Measurements from ENCODE around the gene DAP.
A peak's percentile ranks its signal among the peaks of the same experiment; 100 is the strongest.

DAP gene

GRCh38 chr5:10761185-10761932 is at the start of gene DAP:
Gene DAP, minus strand, starts transcription at chr5:10761234. Its CDS starts 166 bp downstream, at chr5:10761068.
- peaks cover 9% of the 10 kb centered on the region for H3K4me1 ChIP-seq (ENCODE audit: control insufficient read depth, insufficient read depth, low read length)
- no peaks in the 10 kb centered on the region for H3K9me3 ChIP-seq (ENCODE audit: control insufficient read depth, insufficient read depth, low read length)
- H3K4me3 ChIP-seq (ENCODE audit: low read depth, low read length): peak within 1 kb of the TSS; percentile 75

GRCh38 chr5:10808347-10809226 is 47.6 kb upstream of the DAP start:
- H3K27me3 ChIP-seq (ENCODE audit: control insufficient read depth, insufficient read depth, low read length): no peaks in the 10 kb centered on the region
- H3K9me3 ChIP-seq (ENCODE audit: control insufficient read depth, insufficient read depth, low read length): no peaks in the 10 kb centered on the region
- no peak overlapping the region for H3K9ac ChIP-seq (ENCODE audit: low read depth, low read length)

More at GRCh38 chr5:10761185-10761932, at the start of gene DAP:
- H3K36me3 ChIP-seq (ENCODE audit: control insufficient read depth, insufficient read depth, low read length): no peaks in the 10 kb centered on the region
- H3K27me3 ChIP-seq (ENCODE audit: control insufficient read depth, insufficient read depth, low read length): peaks cover 16% of the 10 kb centered on the region
- H3K9ac ChIP-seq (ENCODE audit: low read depth, low read length): peak within 1 kb of the TSS; percentile 68

GRCh38 chr5:10801931-10802666 is 41.1 kb upstream of the DAP start:
- no peaks in the 10 kb centered on the region for H3K36me3 ChIP-seq (ENCODE audit: control insufficient read depth, insufficient read depth, low read length)
- peaks cover 6% of the 10 kb centered on the region for H3K4me1 ChIP-seq (ENCODE audit: control insufficient read depth, insufficient read depth, low read length)
- H3K27me3 ChIP-seq (ENCODE audit: control insufficient read depth, insufficient read depth, low read length): no peaks in the 10 kb centered on the region
- H3K4me3 ChIP-seq (ENCODE audit: low read depth, low read length): no peak overlapping the region
- H3K9me3 ChIP-seq (ENCODE audit: control insufficient read depth, insufficient read depth, low read length): no peaks in the 10 kb centered on the region
- no peak overlapping the region for H3K9ac ChIP-seq (ENCODE audit: low read depth, low read length)

More at GRCh38 chr5:10808347-10809226, 47.6 kb upstream of the DAP start:
- Histone ChIP-seq H3K36me3 (ENCODE audit: control insufficient read depth, insufficient read depth, low read length) (no peaks in the 10 kb centered on the region), H3K4me3 (ENCODE audit: low read depth, low read length) (no peak overlapping the region), H3K4me1 (ENCODE audit: control insufficient read depth, insufficient read depth, low read length) (no peaks in the 10 kb centered on the region)

- H3K9ac ChIP-seq (ENCODE audit: low read depth, low read length): no peak overlapping the region
- H3K36me3 ChIP-seq (ENCODE audit: control insufficient read depth, insufficient read depth, low read length): no peaks in the 10 kb centered on the region
- no peaks in the 10 kb centered on the region for H3K27me3 ChIP-seq (ENCODE audit: control insufficient read depth, insufficient read depth, low read length)
- H3K9me3 ChIP-seq (ENCODE audit: control insufficient read depth, insufficient read depth, low read length): no peaks in the 10 kb centered on the region
- peaks cover 6% of the 10 kb centered on the region for H3K4me1 ChIP-seq (ENCODE audit: control insufficient read depth, insufficient read depth, low read length)
- H3K4me3 ChIP-seq (ENCODE audit: low read depth, low read length): no peak overlapping the region
Measured at GRCh38 chr5:10800852-10801251, 39.8 kb upstream of the DAP start.

- H3K9me3 ChIP-seq (ENCODE audit: control insufficient read depth, insufficient read depth, low read length): no peaks in the 10 kb centered on the region
- H3K27me3 ChIP-seq (ENCODE audit: control insufficient read depth, insufficient read depth, low read length): no peaks in the 10 kb centered on the region
- H3K9ac ChIP-seq (ENCODE audit: low read depth, low read length): no peak overlapping the region
- H3K36me3 ChIP-seq (ENCODE audit: control insufficient read depth, insufficient read depth, low read length): no peaks in the 10 kb centered on the region
- no peak overlapping the region for H3K4me3 ChIP-seq (ENCODE audit: low read depth, low read length)
- H3K4me1 ChIP-seq (ENCODE audit: control insufficient read depth, insufficient read depth, low read length): peaks cover 6% of the 10 kb centered on the region
Measured at GRCh38 chr5:10797261-10797660, 36.2 kb upstream of the DAP start.

- no peaks in the 10 kb centered on the region for H3K4me1 ChIP-seq (ENCODE audit: control insufficient read depth, insufficient read depth, low read length)
- no peak overlapping the region for H3K4me3 ChIP-seq (ENCODE audit: low read depth, low read length)
- no peak overlapping the region for H3K9ac ChIP-seq (ENCODE audit: low read depth, low read length)
- no peaks in the 10 kb centered on the region for H3K36me3 ChIP-seq (ENCODE audit: control insufficient read depth, insufficient read depth, low read length)
- H3K27me3 ChIP-seq (ENCODE audit: control insufficient read depth, insufficient read depth, low read length): no peaks in the 10 kb centered on the region
- no peaks in the 10 kb centered on the region for H3K9me3 ChIP-seq (ENCODE audit: control insufficient read depth, insufficient read depth, low read length)
Measured at GRCh38 chr5:10793785-10794184, 32.8 kb upstream of the DAP start.

- Histone ChIP-seq H3K9ac (ENCODE audit: low read depth, low read length) (no peak overlapping the region), H3K36me3 (ENCODE audit: control insufficient read depth, insufficient read depth, low read length) (no peaks in the 10 kb centered on the region), H3K4me1 (ENCODE audit: control insufficient read depth, insufficient read depth, low read length) (no peaks in the 10 kb centered on the region), H3K4me3 (ENCODE audit: low read depth, low read length) (no peak overlapping the region), H3K9me3 (ENCODE audit: control insufficient read depth, insufficient read depth, low read length) (no peaks in the 10 kb centered on the region), H3K27me3 (ENCODE audit: control insufficient read depth, insufficient read depth, low read length) (no peaks in the 10 kb centered on the region)
Measured at GRCh38 chr5:10792336-10792735, 31.3 kb upstream of the DAP start.

- Histone ChIP-seq H3K36me3 (ENCODE audit: control insufficient read depth, insufficient read depth, low read length) (no peaks in the 10 kb centered on the region), H3K4me3 (ENCODE audit: low read depth, low read length) (no peak overlapping the region), H3K4me1 (ENCODE audit: control insufficient read depth, insufficient read depth, low read length) (no peaks in the 10 kb centered on the region), H3K9me3 (ENCODE audit: control insufficient read depth, insufficient read depth, low read length) (no peaks in the 10 kb centered on the region), H3K27me3 (ENCODE audit: control insufficient read depth, insufficient read depth, low read length) (no peaks in the 10 kb centered on the region), H3K9ac (ENCODE audit: low read depth, low read length) (no peak overlapping the region)
Measured at GRCh38 chr5:10789726-10790125, 28.7 kb upstream of the DAP start.

GRCh38 chr5:10789021-10789420 is 28.0 kb upstream of the DAP start:
- Histone ChIP-seq H3K27me3 (ENCODE audit: control insufficient read depth, insufficient read depth, low read length) (no peaks in the 10 kb centered on the region), H3K4me3 (ENCODE audit: low read depth, low read length) (no peak overlapping the region), H3K36me3 (ENCODE audit: control insufficient read depth, insufficient read depth, low read length) (no peaks in the 10 kb centered on the region), H3K9ac (ENCODE audit: low read depth, low read length) (no peak overlapping the region), H3K4me1 (ENCODE audit: control insufficient read depth, insufficient read depth, low read length) (no peaks in the 10 kb centered on the region), H3K9me3 (ENCODE audit: control insufficient read depth, insufficient read depth, low read length) (no peaks in the 10 kb centered on the region)

GRCh38 chr5:10788358-10788757 is 27.3 kb upstream of the DAP start:
- Histone ChIP-seq H3K9me3 (ENCODE audit: control insufficient read depth, insufficient read depth, low read length) (no peaks in the 10 kb centered on the region), H3K9ac (ENCODE audit: low read depth, low read length) (no peak overlapping the region), H3K4me1 (ENCODE audit: control insufficient read depth, insufficient read depth, low read length) (no peaks in the 10 kb centered on the region), H3K4me3 (ENCODE audit: low read depth, low read length) (no peak overlapping the region), H3K36me3 (ENCODE audit: control insufficient read depth, insufficient read depth, low read length) (no peaks in the 10 kb centered on the region), H3K27me3 (ENCODE audit: control insufficient read depth, insufficient read depth, low read length) (no peaks in the 10 kb centered on the region)

GRCh38 chr5:10786835-10787234 is 25.8 kb upstream of the DAP start:
- H3K4me3 ChIP-seq (ENCODE audit: low read depth, low read length): no peak overlapping the region
- no peaks in the 10 kb centered on the region for H3K36me3 ChIP-seq (ENCODE audit: control insufficient read depth, insufficient read depth, low read length)
- H3K4me1 ChIP-seq (ENCODE audit: control insufficient read depth, insufficient read depth, low read length): no peaks in the 10 kb centered on the region
- no peaks in the 10 kb centered on the region for H3K27me3 ChIP-seq (ENCODE audit: control insufficient read depth, insufficient read depth, low read length)
- H3K9ac ChIP-seq (ENCODE audit: low read depth, low read length): no peak overlapping the region
- no peaks in the 10 kb centered on the region for H3K9me3 ChIP-seq (ENCODE audit: control insufficient read depth, insufficient read depth, low read length)
